ENCODE results near the gene GIGYF2.

Gene GIGYF2

DNA sequence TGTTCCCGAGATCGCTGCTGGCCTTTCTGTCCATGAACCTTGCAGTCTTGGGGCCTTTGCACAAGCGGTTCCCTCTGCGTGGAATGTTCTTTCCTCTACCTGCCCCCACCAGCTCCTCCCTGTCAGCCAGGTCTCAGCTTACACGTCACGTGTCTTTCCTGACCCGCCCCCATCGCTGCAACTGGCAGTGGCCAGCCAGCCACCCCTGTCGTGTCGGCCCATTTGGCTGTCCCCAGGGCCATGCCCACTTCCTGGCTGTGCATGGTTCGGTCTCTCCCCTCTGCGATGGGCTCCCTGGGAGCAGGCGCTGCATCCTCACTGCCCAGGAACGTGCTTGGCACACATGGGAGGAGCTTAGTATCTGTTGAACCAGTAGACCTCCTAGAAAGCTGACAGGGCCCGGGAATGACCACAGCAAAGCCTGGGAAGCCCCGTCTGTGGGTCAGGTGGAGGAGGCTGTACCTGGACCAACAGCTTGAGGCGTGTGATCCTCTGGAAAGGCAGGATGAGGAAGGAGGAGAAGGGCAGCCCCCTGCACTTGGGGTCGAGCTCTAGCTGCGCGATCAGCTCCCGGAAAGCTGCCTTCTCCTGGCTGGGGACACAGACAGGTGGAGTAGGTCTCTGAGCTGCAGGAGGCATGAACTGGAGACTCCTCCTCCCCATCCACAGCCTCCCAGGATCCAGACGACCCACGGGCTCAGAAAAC lies 193.9 kb downstream of the GIGYF2 start:
- peak; percentile 68 for DNase-seq (ENCODE audit: low read depth)

DNA sequence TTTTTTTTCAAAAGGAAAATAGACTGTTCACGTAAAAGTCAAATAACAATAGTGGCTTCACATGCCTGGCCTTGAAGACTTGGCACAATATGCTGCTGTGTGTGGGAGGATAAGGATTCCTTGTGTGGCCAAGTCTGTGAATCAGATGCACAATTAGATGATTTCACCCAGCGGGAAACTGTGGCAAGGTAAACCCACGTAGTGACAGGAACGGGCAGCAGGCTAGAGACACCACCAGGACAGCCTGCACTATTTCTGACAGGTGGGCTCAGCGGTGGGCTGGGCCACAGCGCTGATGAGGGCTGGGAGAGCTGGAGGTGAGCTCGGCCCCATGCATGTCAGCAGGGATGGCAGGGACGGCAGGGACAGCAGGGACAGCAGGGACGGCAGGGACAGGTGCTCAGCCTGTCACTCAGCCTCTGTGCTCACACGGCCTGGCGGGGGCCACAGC lies 194.5 kb downstream of the GIGYF2 start:
- H3K4me3 ChIP-seq (ENCODE audit: low read length), result peak overlapping the region; percentile 16
- peak; percentile 85 for DNase-seq (ENCODE audit: low read depth)
- TF ChIP-seq, protein P1, sequence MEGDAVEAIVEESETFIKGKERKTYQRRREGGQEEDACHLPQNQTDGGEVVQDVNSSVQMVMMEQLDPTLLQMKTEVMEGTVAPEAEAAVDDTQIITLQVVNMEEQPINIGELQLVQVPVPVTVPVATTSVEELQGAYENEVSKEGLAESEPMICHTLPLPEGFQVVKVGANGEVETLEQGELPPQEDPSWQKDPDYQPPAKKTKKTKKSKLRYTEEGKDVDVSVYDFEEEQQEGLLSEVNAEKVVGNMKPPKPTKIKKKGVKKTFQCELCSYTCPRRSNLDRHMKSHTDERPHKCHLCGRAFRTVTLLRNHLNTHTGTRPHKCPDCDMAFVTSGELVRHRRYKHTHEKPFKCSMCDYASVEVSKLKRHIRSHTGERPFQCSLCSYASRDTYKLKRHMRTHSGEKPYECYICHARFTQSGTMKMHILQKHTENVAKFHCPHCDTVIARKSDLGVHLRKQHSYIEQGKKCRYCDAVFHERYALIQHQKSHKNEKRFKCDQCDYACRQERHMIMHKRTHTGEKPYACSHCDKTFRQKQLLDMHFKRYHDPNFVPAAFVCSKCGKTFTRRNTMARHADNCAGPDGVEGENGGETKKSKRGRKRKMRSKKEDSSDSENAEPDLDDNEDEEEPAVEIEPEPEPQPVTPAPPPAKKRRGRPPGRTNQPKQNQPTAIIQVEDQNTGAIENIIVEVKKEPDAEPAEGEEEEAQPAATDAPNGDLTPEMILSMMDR (IDR thresholded peaks at IDR 0.05; ENCODE audit: insufficient read depth, low read depth, low read length, missing control alignments), result no peak

More for the DNA sequence above, 193.9 kb downstream of the GIGYF2 start:
- peak overlapping the region; percentile 16 for H3K4me3 ChIP-seq (ENCODE audit: low read length)
- TF ChIP-seq, protein P1 (IDR thresholded peaks at IDR 0.05; ENCODE audit: insufficient read depth, low read depth, low read length, missing control alignments), result no peak

DNA sequence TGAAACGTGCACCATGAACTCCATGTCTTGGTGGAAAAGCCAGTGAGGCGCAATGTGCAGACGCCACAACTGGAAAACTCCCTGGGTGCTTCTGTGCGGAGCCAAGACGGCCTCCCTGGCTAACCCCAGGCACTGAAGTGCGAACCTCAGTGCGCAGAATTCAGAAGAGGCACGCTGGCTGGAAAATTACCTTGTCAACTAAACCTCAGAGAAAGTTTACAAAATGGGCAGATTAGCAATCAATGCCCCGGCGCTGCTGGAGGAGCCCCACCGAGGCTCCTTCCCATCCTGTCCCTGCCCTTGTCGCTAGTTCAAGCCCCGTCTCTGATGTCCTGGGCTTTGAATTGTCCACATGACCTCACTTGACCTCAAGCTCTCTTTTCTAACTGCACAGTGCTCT lies 195.1 kb downstream of the GIGYF2 start:
- H3K4me3 ChIP-seq (ENCODE audit: low read length), result no peak overlapping the region
- TF ChIP-seq, protein P1 (IDR thresholded peaks at IDR 0.05; ENCODE audit: insufficient read depth, low read depth, low read length, missing control alignments), result no peak
- DNase-seq (ENCODE audit: low read depth), result no peak

DNA sequence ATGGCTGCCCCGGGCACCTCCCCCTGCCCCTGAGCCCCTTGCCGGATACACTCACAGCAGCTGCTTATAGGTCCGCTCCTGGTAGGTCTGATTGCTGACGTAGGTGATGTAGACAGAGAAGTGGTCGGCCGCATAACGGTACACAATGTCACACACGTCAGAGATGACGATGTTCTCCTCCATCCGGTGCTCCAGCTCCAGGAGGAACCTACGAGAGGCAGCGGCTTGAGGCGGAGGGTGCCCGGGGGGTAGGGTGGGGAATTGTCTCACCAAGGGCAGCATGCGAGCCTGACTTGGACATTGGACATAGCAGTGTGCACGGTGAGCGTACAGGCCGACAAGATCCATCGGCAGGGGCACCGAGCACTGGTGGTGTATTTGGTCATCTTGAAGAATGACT lies 195.7 kb downstream of the GIGYF2 start:
- no peak for DNase-seq (ENCODE audit: low read depth)
- TF ChIP-seq, protein P1 (IDR thresholded peaks at IDR 0.05; ENCODE audit: insufficient read depth, low read depth, low read length, missing control alignments), result no peak
- no peak overlapping the region for H3K4me3 ChIP-seq (ENCODE audit: low read length)

DNA sequence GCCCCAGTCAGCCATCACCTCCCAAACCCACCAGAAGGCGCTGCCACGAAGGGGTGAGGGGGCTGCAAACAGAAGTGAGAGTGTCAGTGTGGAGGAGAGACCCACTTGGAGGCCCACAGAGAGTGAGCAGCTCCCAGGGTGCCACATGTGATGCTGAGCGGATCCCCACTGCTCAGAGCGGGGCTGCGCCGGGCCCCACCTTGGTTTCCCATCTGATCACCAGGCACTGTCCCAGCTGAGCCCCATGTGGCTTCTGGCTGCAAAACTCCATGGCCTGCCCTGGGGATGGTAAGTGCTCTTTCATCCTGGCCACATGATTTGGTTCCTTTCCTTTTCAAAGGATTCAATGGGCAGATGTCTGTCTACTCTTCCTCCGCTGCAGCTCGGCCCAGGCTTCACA lies 196.7 kb downstream of the GIGYF2 start:
- TF ChIP-seq, protein P1 (IDR thresholded peaks at IDR 0.05; ENCODE audit: insufficient read depth, low read depth, low read length, missing control alignments), result no peak
- DNase-seq (ENCODE audit: low read depth), result no peak
- no peak overlapping the region for H3K4me3 ChIP-seq (ENCODE audit: low read length)

DNA sequence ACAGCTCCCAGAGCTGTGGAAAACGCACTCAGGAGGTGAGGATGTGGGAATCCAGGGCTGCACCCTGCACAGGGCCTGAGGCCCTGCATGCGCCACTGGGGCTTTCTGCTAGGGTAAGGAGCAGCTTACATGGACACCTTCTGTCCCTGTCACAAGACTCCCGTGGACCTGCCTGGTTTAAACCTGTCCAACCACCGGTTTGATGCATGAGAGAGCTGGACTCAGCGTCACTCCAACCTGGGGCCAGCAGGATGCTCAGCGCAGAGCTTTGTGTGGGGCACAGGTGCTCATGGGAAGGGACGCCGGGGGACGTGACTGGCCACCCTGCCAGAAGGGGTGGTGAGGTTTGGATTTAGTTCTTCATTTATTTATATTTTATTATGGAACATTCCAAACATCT lies 197.1 kb downstream of the GIGYF2 start:
- no peak for DNase-seq (ENCODE audit: low read depth)
- H3K4me3 ChIP-seq (ENCODE audit: low read length), result no peak overlapping the region
- TF ChIP-seq, protein P1 (IDR thresholded peaks at IDR 0.05; ENCODE audit: insufficient read depth, low read depth, low read length, missing control alignments), result no peak

DNA sequence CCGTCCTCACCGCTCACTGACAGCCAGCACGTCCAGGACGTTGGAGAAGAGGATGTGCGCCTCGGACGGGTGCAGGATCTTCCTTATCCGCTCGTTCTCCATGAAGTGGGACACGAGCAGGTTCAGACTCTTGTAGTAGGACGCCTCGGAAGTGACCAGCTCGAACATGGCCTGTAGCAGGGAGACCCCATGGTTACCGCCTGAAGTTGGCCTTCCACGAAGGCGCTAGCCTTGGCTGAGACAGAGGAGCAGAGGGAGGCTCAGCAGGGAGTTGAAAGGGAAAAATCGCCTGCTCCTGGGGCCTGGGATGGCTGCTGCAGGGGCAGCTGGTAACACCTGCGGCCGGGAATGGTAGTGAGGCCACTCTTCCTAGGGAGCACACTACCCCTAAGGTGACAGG lies 197.6 kb downstream of the GIGYF2 start:
- TF ChIP-seq, protein P1 (IDR thresholded peaks at IDR 0.05; ENCODE audit: insufficient read depth, low read depth, low read length, missing control alignments), result no peak
- DNase-seq (ENCODE audit: low read depth), result no peak
- H3K4me3 ChIP-seq (ENCODE audit: low read length), result no peak overlapping the region

All from epithelial cell of esophagus (primary cell).